Measurements from ENCODE around the gene ZNF774.
A peak's percentile ranks its signal among the peaks of the same experiment; 100 is the strongest.
"Not testable (repeated sequence)": the region's sequence is repeated elsewhere in the genome, so short reads cannot be mapped to it uniquely, and the experiment has no call there.

Gene ZNF774

DNA sequence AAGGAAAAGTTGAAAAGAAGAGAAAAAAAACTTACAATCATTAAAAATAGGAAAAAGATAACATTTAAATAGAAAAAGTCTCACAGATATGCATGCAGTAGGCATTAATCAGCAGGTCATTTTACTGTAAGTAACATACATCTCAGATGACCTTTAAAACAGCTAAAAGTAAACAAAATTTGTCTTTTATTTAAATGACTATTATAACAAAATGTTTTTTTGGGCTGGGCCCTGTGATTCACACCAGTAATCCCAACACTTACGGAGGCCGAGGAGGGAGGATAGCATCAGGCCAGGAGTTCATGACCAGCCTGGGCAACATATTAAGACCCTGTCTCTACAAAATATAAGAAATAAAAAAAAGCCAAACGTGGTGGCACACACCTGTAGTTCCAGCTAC is 50.7 kb downstream of the ZNF774 start:
- H3K4me1 Mint-ChIP-seq (ENCODE audit: low read depth in 2 of 2), result peaks cover 49 to 69% of the 10 kb centered on the region in 2 donors

DNA sequence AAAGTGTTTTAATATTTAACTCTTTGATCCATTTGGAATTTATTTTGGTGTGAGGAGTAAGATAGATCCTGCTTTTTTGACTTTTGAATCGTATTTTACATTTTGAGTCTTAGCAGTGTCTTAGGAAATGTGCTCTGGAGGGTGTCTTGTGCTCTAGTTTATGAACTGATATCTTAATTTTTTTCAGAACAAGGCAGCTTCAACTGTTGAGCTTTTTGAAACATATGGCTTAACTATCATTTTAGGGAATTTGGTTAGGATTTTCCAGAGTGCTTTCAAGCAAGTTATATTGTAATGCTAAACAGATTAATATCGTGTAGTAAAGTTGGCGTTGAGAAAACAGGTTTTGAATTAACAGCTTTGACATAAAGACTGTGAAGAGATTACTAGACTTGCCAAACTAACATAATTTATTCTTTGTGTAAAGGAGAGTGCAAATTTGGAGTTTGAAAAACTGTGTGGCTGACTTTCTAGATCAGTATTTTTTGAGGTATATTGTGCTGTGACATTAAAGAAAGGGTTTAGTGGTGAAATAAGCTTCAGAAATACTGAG is 53.0 kb downstream of the ZNF774 start:
- Mint-ChIP-seq H3K36me3 (ENCODE audit: insufficient read depth) (peaks cover 25% of the 10 kb centered on the region), H3K27me3 (no peaks in the 10 kb centered on the region), H3K9me3 (peaks cover 0 to 2% of the 10 kb centered on the region in 2 donors), H3K4me1 (ENCODE audit: low read depth in 2 of 2) (peaks cover 62 to 77% of the 10 kb centered on the region in 2 donors), H3K4me3 (peak overlapping the region in 1 of 2 donors; percentile 34), H3K27ac (peak overlapping the region; percentile 26 to 81)
- ATAC-seq (replicated peaks) (no peak), DNase-seq (no peak)

More for the DNA sequence above, 50.7 kb downstream of the ZNF774 start:
- no peak for ATAC-seq (replicated peaks)
- Mint-ChIP-seq H3K27ac (peak overlapping the region; percentile 99 to 100), H3K27me3 (no peaks in the 10 kb centered on the region), H3K9me3 (no peaks in the 10 kb centered on the region), H3K36me3 (ENCODE audit: insufficient read depth) (peaks cover 21% of the 10 kb centered on the region), H3K4me3 (peak overlapping the region in 1 of 2 donors; percentile 89)
- DNase-seq, result no peak

DNA sequence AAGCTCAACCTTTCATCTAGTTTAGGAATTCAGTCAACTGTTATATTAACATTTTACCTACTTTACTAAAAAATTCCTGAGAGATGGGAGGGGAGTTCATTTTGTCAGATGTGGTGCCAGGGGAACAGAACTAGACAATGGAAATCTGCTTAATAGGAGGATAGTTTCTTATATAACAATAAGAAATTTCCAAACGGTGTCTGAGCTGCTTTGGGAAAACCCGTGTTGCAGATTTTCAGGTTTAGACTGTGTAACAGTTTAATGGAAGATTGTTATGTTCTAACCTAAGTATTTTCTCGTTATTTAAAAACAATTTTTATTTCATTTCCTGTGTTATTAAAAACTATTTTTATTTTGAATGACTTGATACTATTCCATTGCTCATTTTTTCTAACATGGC is 55.3 kb downstream of the ZNF774 start:
- Mint-ChIP-seq H3K4me3 (peak overlapping the region; percentile 61 to 73), H3K9me3 (peaks cover 0 to 2% of the 10 kb centered on the region in 2 donors), H3K36me3 (ENCODE audit: insufficient read depth) (peaks cover 16% of the 10 kb centered on the region), H3K4me1 (ENCODE audit: low read depth in 2 of 2) (peaks cover 51 to 66% of the 10 kb centered on the region in 2 donors), H3K27ac (peak overlapping the region; percentile 38 to 81), H3K27me3 (no peaks in the 10 kb centered on the region)
- DNase-seq (no peak), ATAC-seq (replicated peaks) (no peak)

DNA sequence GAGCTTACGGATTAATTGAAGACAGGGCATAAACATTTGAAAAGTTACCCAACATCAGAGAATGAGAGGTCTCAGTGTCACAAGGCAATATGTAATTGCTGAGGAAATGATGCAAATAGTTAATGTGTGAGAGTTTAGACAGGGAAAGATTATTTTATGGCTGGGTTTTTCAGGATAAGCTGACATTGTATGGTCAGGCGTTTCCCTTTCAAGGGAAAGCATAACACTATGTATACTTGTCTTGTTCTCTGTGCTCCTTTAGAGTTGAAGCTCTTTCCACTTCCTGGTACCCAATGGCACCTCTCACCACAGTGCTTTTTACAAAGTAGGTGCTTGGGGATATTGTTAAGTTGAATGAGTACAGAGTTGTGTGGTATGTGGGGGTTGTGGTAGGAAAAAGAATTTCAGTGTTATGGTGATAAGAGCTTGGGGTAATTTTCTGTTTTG is 55.8 kb downstream of the ZNF774 start:
- DNase-seq (peak; percentile 33 to 56 (median 46)), ATAC-seq (replicated peaks) (peak; percentile 94)
- Mint-ChIP-seq H3K4me3 (peak overlapping the region; percentile 61 to 73), H3K9me3 (peaks cover 0 to 2% of the 10 kb centered on the region in 2 donors), H3K4me1 (ENCODE audit: low read depth in 2 of 2) (peaks cover 53 to 68% of the 10 kb centered on the region in 2 donors), H3K36me3 (ENCODE audit: insufficient read depth) (peaks cover 16% of the 10 kb centered on the region), H3K27ac (peak overlapping the region; percentile 38 to 81), H3K27me3 (no peaks in the 10 kb centered on the region)

DNA sequence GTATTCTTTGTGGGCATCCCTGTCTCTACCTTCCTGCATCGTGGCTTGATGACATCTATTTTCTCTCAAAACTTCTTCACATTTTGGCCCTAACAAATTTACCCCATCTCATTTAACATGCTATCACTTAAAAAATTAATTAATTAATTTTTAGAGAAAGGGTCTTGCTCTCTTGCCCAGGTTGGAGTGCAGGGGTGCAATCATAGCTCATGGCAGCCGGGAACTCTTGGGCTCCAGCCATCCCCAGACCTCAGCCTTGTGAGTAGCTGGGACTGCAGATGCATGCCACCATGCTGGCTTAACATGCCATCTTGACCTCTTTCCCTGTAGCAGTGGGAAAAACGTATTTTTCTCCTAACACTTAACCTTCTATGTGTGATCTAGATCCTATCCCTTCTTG is 56.6 kb downstream of the ZNF774 start:
- H3K4me1 Mint-ChIP-seq (ENCODE audit: low read depth in 2 of 2), result peaks cover 60 to 76% of the 10 kb centered on the region in 2 donors
- H3K27me3 Mint-ChIP-seq, result no peaks in the 10 kb centered on the region
- H3K9me3 Mint-ChIP-seq, result peaks cover 0 to 2% of the 10 kb centered on the region in 2 donors
- ATAC-seq (replicated peaks) (no peak), DNase-seq (no peak)
- peak overlapping the region; percentile 30 to 73 for H3K4me3 Mint-ChIP-seq
- peaks cover 16% of the 10 kb centered on the region for H3K36me3 Mint-ChIP-seq (ENCODE audit: insufficient read depth)
- peak overlapping the region; percentile 38 to 81 for H3K27ac Mint-ChIP-seq

DNA sequence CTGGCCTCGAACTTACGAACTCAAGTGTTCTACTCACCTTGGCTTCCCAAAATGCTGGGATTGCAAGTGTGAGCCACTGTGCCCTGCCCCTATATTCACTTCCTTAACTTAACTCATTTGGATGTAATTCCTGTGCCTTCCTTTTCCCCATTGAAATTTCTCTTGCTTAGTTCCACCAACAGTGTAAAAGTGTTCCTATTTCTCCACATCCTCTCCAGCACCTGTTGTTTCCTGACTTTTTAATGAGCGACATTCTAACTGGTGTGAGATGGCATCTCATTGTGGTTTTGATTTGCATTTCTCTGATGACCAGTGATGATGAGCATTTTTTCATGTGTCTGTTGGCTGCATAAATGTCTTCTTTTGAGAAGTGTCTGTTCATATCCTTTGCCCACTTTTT is 57.5 kb downstream of the ZNF774 start:
- peak overlapping the region; percentile 30 to 73 for H3K4me3 Mint-ChIP-seq
- ATAC-seq (replicated peaks); H3K9me3 Mint-ChIP-seq; DNase-seq; H3K27me3 Mint-ChIP-seq: not testable (repeated sequence)
- peaks cover 10% of the 10 kb centered on the region for H3K36me3 Mint-ChIP-seq (ENCODE audit: insufficient read depth)
- peak overlapping the region; percentile 38 to 42 for H3K27ac Mint-ChIP-seq
- H3K4me1 Mint-ChIP-seq (ENCODE audit: low read depth in 2 of 2), result peaks cover 67 to 78% of the 10 kb centered on the region in 2 donors

DNA sequence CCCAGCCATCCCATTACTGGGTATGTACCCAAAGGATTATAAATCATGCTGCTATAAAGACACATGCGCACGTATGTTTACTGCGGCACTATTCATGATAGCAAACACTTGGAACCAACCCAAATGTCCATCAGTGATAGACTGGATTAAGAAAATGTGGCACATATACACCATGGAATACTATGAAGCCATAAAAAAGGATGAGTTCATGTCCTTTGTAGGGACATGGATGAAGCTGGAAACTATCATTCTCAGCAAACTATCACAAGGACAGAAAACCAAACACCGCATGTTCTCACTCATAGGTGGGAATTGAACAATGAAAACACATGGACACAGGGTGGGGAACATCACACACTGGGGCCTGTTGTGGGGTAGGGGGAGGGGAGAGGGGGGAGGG is 58.2 kb downstream of the ZNF774 start:
- not testable (repeated sequence) for DNase-seq; H3K9me3 Mint-ChIP-seq; H3K4me3 Mint-ChIP-seq; H3K27me3 Mint-ChIP-seq; H3K27ac Mint-ChIP-seq; ATAC-seq (replicated peaks)
- Mint-ChIP-seq H3K36me3 (ENCODE audit: insufficient read depth) (peaks cover 10% of the 10 kb centered on the region), H3K4me1 (ENCODE audit: low read depth in 2 of 2) (peaks cover 64 to 75% of the 10 kb centered on the region in 2 donors)

DNA sequence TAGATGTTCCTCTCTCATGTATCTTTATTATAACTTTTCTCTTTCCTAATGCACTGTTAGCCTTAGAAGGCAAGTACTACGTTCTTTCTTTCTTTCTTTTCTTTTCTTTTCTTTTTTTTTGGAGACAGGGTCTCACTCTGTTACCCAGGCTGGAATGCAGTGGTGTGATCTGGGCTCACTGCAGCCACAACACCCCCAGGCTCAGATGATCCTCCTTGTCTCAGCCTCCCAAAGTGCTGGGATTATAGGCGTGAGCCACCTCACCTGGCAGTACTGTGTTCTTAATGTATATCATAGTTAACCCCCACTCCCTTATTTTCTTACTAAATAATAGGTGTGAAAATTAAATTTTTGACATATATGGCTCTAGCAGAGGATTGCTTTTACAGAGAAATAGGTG is 59.1 kb downstream of the ZNF774 start:
- DNase-seq (no peak), ATAC-seq (replicated peaks) (no peak)
- H3K36me3 Mint-ChIP-seq (ENCODE audit: insufficient read depth), result peaks cover 10% of the 10 kb centered on the region
- peak overlapping the region in 1 of 2 donors; percentile 50 for H3K4me3 Mint-ChIP-seq
- H3K27me3 Mint-ChIP-seq, result no peaks in the 10 kb centered on the region
- peak overlapping the region; percentile 6 to 35 for H3K27ac Mint-ChIP-seq
- H3K9me3 Mint-ChIP-seq, result peaks cover 0 to 2% of the 10 kb centered on the region in 2 donors
- peaks cover 63 to 73% of the 10 kb centered on the region in 2 donors for H3K4me1 Mint-ChIP-seq (ENCODE audit: low read depth in 2 of 2)

All from effector memory CD8-positive, alpha-beta T cell (primary cell).